SK-MEL-5 (cell line): ENCODE data around the gene CELA2B. TPM values are rescaled to one million over a fixed set of nuclear protein-coding genes. Genes with fewer than 3 reads are reported as not detected.
"Not testable (repeated sequence)": the region's sequence is repeated elsewhere in the genome, so short reads cannot be mapped to it uniquely, and the experiment has no call there.

Experiments used
- DNase-seq: peaks from one replicate; pipeline ENCODE4 v3.0.0-alpha.2; 2016; ENCODE audit warnings: low read depth, low spot score
- in situ Hi-C: cut with HindIII; loops from 2 replicates; pipeline ENCODE4 v1.10.0; 2016; ENCODE audit warnings: low sequenced_read_pairs, high pct_unique_total_duplicates, low pct_unique_long_range_greater_than_20kb
- total RNA-seq: library from RNA; depleted of rRNA; stranded (reverse); fragments of >200 nt; shearing (Covaris generic); gene quantifications from 2 replicates; pipeline ENCODE4 v1.2.3, GENCODE V29; 2014

CELA2B gene
- total RNA-seq, 1 experiment from 2014 or later: not detected

- DNase-seq, in situ Hi-C loops: not testable (repeated sequence)
These were observed 7.2 kb downstream of the CELA2B start for GRCh38 chr1:15482983-15483543.

- DNase-seq: no peak
- in situ Hi-C loops: no loop called here
These were observed 8.1 kb downstream of the CELA2B start for GRCh38 chr1:15483971-15484370.

GRCh38 chr1:15484443-15484842 is 8.5 kb downstream of the CELA2B start:
- in situ Hi-C loops, DNase-seq: not testable (repeated sequence)

GRCh38 chr1:15485636-15486035 is 9.7 kb downstream of the CELA2B start:
- peak; percentile 10 for DNase-seq
- in situ Hi-C loops: no loop called here

GRCh38 chr1:15486844-15487610 is 11.1 kb downstream of the CELA2B start:
- DNase-seq, in situ Hi-C loops: not testable (repeated sequence)

GRCh38 chr1:15488371-15488770 is 12.5 kb downstream of the CELA2B start:
- in situ Hi-C loops: no loop called here
- no peak for DNase-seq

GRCh38 chr1:15489052-15489736 is 13.3 kb downstream of the CELA2B start:
- DNase-seq: no peak
- in situ Hi-C loops: no loop called here

- DNase-seq, in situ Hi-C loops: not testable (repeated sequence)
These were observed 15.1 kb downstream of the CELA2B start for GRCh38 chr1:15491010-15491409.

GRCh38 chr1:15492596-15492995 is 16.7 kb downstream of the CELA2B start:
- no peak for DNase-seq
- in situ Hi-C loops: no loop called here

GRCh38 chr1:15493869-15494390 is 18.0 kb downstream of the CELA2B start:
- in situ Hi-C loops: no loop called here
- DNase-seq: peak; percentile 75

- DNase-seq: no peak
- in situ Hi-C loops: no loop called here
These were observed 24.6 kb downstream of the CELA2B start for GRCh38 chr1:15500184-15501178.

- in situ Hi-C loops: no loop called here
- peak; percentile 71 for DNase-seq
These were observed 25.5 kb downstream of the CELA2B start for GRCh38 chr1:15501208-15502032.

- no peak for DNase-seq
- in situ Hi-C loops: no loop called here
These were observed 28.5 kb downstream of the CELA2B start for GRCh38 chr1:15504436-15504835.

GRCh38 chr1:15506831-15507230 is 30.9 kb downstream of the CELA2B start:
- in situ Hi-C loops: no loop called here
- DNase-seq: no peak

GRCh38 chr1:15507278-15507677 is 31.4 kb downstream of the CELA2B start:
- in situ Hi-C loops: no loop called here
- DNase-seq: no peak

- in situ Hi-C loops: no loop called here
- no peak for DNase-seq
These were observed 33.0 kb downstream of the CELA2B start for GRCh38 chr1:15508700-15509487.
